H1 (cell line): ENCODE measurements around the gene MPZ. TPM values are rescaled to one million over a fixed set of nuclear protein-coding genes. Genes with fewer than 3 reads are reported as not detected.

Experiments used
- CTCF ChIA-PET: fragments of 300-600 bp; sonication (Branson Sonifier 250); formaldehyde crosslinking; loops from one replicate; lab custom pipeline; 2021; ENCODE audit not compliant: partially characterized antibody; lab: Charles Lee
- POLR2A ChIA-PET: fragments of 300-600 bp; sonication (Branson Sonifier 250); formaldehyde crosslinking; loops from one replicate; lab custom pipeline; 2021; ENCODE audit warnings: inconsistent platforms; ENCODE audit not compliant: partially characterized antibody; lab: Charles Lee
- DNase-seq, 2 experiments: peaks; one replicate each; pipeline versions ENCODE4 v3.0.0 to v3.0.0-alpha.2; 2010 to 2022; ENCODE audit warnings: low spot score in 2 of 2, low read depth in 1 of 2, mixed read lengths in 1 of 2
- FAIRE-seq: peaks from 2 replicates; lab custom pipeline; 2011; peaks lifted over from hg19 to GRCh38; lab: Jason Lieb, UNC
- H2AFZ ChIP-seq: 2 replicates; pipeline ENCODE4 v1.8.1; 2012; ENCODE audit warnings: low read length, inconsistent platforms
- H2AK5ac ChIP-seq: 2 replicates; pipeline ENCODE4 v1.6.1; 2013; ENCODE audit warnings: low read depth, low read length
- H2BK120ac ChIP-seq: replicated peaks from 2 replicates; pipeline ENCODE3; 2013; ENCODE audit warnings: low read depth, low read length, inconsistent platforms
- H2BK12ac ChIP-seq: 2 replicates; pipeline ENCODE4 v1.6.1; 2013; ENCODE audit warnings: low read depth, low read length
- H2BK15ac ChIP-seq: 2 replicates; pipeline ENCODE4 v1.6.1; 2013; ENCODE audit warnings: low read length
- H2BK20ac ChIP-seq: 2 replicates; pipeline ENCODE4 v1.6.1; 2013; ENCODE audit warnings: low read length
- H2BK5ac ChIP-seq: 2 replicates; pipeline ENCODE4 v1.6.1; 2013; ENCODE audit warnings: low read depth, low read length
- H3K14ac ChIP-seq: 2 replicates; pipeline ENCODE4 v1.6.1; 2013; ENCODE audit warnings: inconsistent platforms; ENCODE audit not compliant: insufficient read length
- H3K18ac ChIP-seq: 2 replicates; pipeline ENCODE4 v1.6.1; 2013; ENCODE audit warnings: low read length; ENCODE audit errors: extremely low read depth
- H3K23ac ChIP-seq: 2 replicates; pipeline ENCODE4 v1.6.1; 2013; ENCODE audit warnings: inconsistent platforms; ENCODE audit not compliant: insufficient read length
- H3K23me2 ChIP-seq: 2 replicates; pipeline ENCODE4 v1.6.1; 2013; ENCODE audit warnings: low read depth, low read length
- H3K27ac ChIP-seq: 2 replicates; pipeline ENCODE4 v1.6.1; 2011; ENCODE audit warnings: low read depth, low read length, inconsistent platforms
- H3K27me3 ChIP-seq, 4 experiments: replicated peaks in 1 of 4; 1 replicate in 1 of 4; 2 replicates in 3 of 4; pipeline versions ENCODE4 v1.6.1 to v1.8.1; 2011 to 2013; ENCODE audit warnings: low read length in 3 of 4, mild to moderate bottlenecking in 3 of 4, inconsistent platforms in 2 of 4, mixed read lengths in 2 of 4, moderate library complexity in 1 of 4; ENCODE audit not compliant: control insufficient read depth in 3 of 4, insufficient read depth in 3 of 4; ENCODE audit errors: extremely low read depth in 1 of 4
- H3K36me3 ChIP-seq, 4 experiments: 2 replicates each; pipeline versions ENCODE4 v1.6.1 to v1.8.1; 2011 to 2013; ENCODE audit warnings: mild to moderate bottlenecking in 4 of 4, low read length in 3 of 4, moderate library complexity in 2 of 4, control low read depth in 1 of 4, inconsistent platforms in 1 of 4; ENCODE audit not compliant: insufficient read depth in 4 of 4, control insufficient read depth in 2 of 4
- H3K4ac ChIP-seq: replicated peaks from 2 replicates; pipeline ENCODE3; 2013; ENCODE audit warnings: low read length, low read depth, mixed read lengths, inconsistent platforms; ENCODE audit not compliant: insufficient read length
- H3K4me1 ChIP-seq, 4 experiments: replicated peaks in 1 of 4; 1 replicate in 1 of 4; 2 replicates in 3 of 4; pipeline versions ENCODE4 v1.6.1 to v1.8.1; 2011 to 2013; ENCODE audit warnings: low read length in 3 of 4, inconsistent platforms in 2 of 4, mixed read lengths in 1 of 4; ENCODE audit not compliant: insufficient read depth in 4 of 4, control insufficient read depth in 3 of 4
- H3K4me2 ChIP-seq, 2 experiments: 2 replicates each; pipeline versions ENCODE4 v1.6.1 to v1.8.1; 2011 to 2013; ENCODE audit warnings: low read depth in 2 of 2, low read length in 2 of 2, control low read depth in 1 of 2, inconsistent platforms in 1 of 2, mild to moderate bottlenecking in 1 of 2; ENCODE audit not compliant: insufficient read depth in 1 of 2
- H3K4me3 ChIP-seq, 4 experiments: fragments of 200-600, 300-600 bp in 1 of 4; sonication (generic), shearing (Covaris generic), sonication (Bioruptor Twin) in 1 of 4; 2 replicates each; pipeline versions ENCODE4 v1.5.1 to v1.8.1; 2011 to 2016; ENCODE audit warnings: low read length in 4 of 4, low read depth in 3 of 4, control low read depth in 2 of 4, inconsistent platforms in 2 of 4, mild to moderate bottlenecking in 2 of 4, mixed read lengths in 1 of 4, moderate library complexity in 1 of 4; ENCODE audit not compliant: insufficient read depth in 2 of 4; ENCODE audit errors: extremely low read depth in 1 of 4
- H3K56ac ChIP-seq: replicated peaks from 2 replicates; pipeline ENCODE3; 2013; ENCODE audit warnings: low read depth, mild to moderate bottlenecking, mixed read lengths, low read length, inconsistent platforms; ENCODE audit not compliant: insufficient read length
- H3K79me1 ChIP-seq: 2 replicates; pipeline ENCODE4 v1.6.1; 2013; ENCODE audit warnings: low read depth, low read length, control low read depth
- H3K79me2 ChIP-seq, 2 experiments: 2 replicates each; pipeline versions ENCODE4 v1.6.1 to v1.8.1; 2012 to 2013; ENCODE audit warnings: low read length in 2 of 2, mild to moderate bottlenecking in 2 of 2, inconsistent platforms in 1 of 2; ENCODE audit not compliant: insufficient read depth in 2 of 2, control insufficient read depth in 1 of 2
- H3K9ac ChIP-seq, 4 experiments: replicated peaks in 1 of 4; 1 replicate in 1 of 4; 2 replicates in 3 of 4; pipeline versions ENCODE4 v1.6.1 to v1.8.1; 2011 to 2013; ENCODE audit warnings: low read depth in 3 of 4, low read length in 3 of 4, control low read depth in 2 of 4, mild to moderate bottlenecking in 2 of 4, moderate library complexity in 2 of 4, inconsistent platforms in 1 of 4; ENCODE audit errors: extremely low read depth in 1 of 4
- H3K9me3 ChIP-seq, 2 experiments: 2 replicates each; pipeline versions ENCODE4 v1.6.1 to v1.8.1; 2012 to 2013; ENCODE audit warnings: mild to moderate bottlenecking in 2 of 2, moderate library complexity in 2 of 2, control low read depth in 1 of 2, inconsistent platforms in 1 of 2, low read depth in 1 of 2, low read length in 1 of 2, mixed read lengths in 1 of 2; ENCODE audit not compliant: insufficient read depth in 2 of 2
- H4K20me1 ChIP-seq, 2 experiments: replicated peaks in 1 of 2; 2 replicates each; pipeline versions ENCODE3 to v1.8.1; 2011 to 2013; ENCODE audit warnings: inconsistent platforms in 2 of 2, low read length in 2 of 2, mild to moderate bottlenecking in 1 of 2; ENCODE audit not compliant: insufficient read depth in 2 of 2, control insufficient read depth in 1 of 2
- H4K5ac ChIP-seq: 2 replicates; pipeline ENCODE4 v1.6.1; 2013; ENCODE audit warnings: low read length, low read depth, mixed read lengths, inconsistent platforms; ENCODE audit not compliant: insufficient read length
- H4K8ac ChIP-seq: 2 replicates; pipeline ENCODE4 v1.8.0; 2013; ENCODE audit warnings: mild to moderate bottlenecking, moderate library complexity, low read length, inconsistent platforms; ENCODE audit not compliant: insufficient read depth; ENCODE audit errors: extremely low read depth
- H4K91ac ChIP-seq: replicated peaks from 2 replicates; pipeline ENCODE3; 2013; ENCODE audit warnings: low read length, mixed read lengths, inconsistent platforms; ENCODE audit not compliant: insufficient read length
- NANOG ChIP-seq: IDR thresholded peaks from 2 replicates; pipeline ENCODE4 v1.6.1; 2011; ENCODE audit warnings: low read length, low read depth, mild to moderate bottlenecking, inconsistent platforms; ENCODE audit not compliant: insufficient read depth, poor library complexity, severe bottlenecking
- TEAD4 ChIP-seq: IDR thresholded peaks from 2 replicates; pipeline ENCODE4 v1.6.1; 2012; ENCODE audit warnings: low read depth, low read length, inconsistent platforms, mixed read lengths
- WGBS, 2 experiments: shearing (Covaris generic) in 1 of 2; methylation state at CpG; one replicate each; pipeline versions ENCODE4 v1.1.6 to v1.1.7; 2013 to 2015; ENCODE audit warnings: low lambda C conversion rate in 2 of 2, mixed read lengths in 2 of 2, inconsistent platforms in 1 of 2, low coverage in 1 of 2, missing lambda C conversion rate in 1 of 2; ENCODE audit not compliant: insufficient replicate concordance in 2 of 2, insufficient coverage in 1 of 2, insufficient read length in 1 of 2; ENCODE audit errors: extremely low coverage in 1 of 2, missing lambda C conversion rate in 1 of 2; 5-methylcytosine and 5-hydroxymethylcytosine counted together
- polyA plus RNA-seq, 7 experiments: library from polyadenylated mRNA; depleted of rRNA in 3 of 7; stranded (reverse) in 5 of 7; unstranded in 2 of 7; fragments of >200 nt in 5 of 7; fragments of 200-250 nt in 2 of 7; gene quantifications; 1 replicate in 5 of 7; 2 replicates in 1 of 7; 4 replicates in 1 of 7; pipeline versions ENCODE4 v1.2.1 to v1.2.3, GENCODE V29; 2011 to 2013; ENCODE audit warnings: missing spikeins in 2 of 7, mixed read lengths in 2 of 7
- total RNA-seq: library from RNA; stranded (reverse); fragmentation: NEBNext Ultra II Directional; extraction: Animal tissue kit (Norgen Biotek cat#: 25700); gene quantifications from 2 replicates; pipeline ENCODE4 v1.2.1, GENCODE V29; 2021

Gene MPZ
- total and polyA plus RNA-seq, 2 of the 8 experiments (the other 6 are each of a cell fraction or from before 2014, with no cell fraction given) = 4.1 to 5.1 TPM

- H3K56ac ChIP-seq = no peak overlapping the region
- no peak overlapping the region for H3K9ac ChIP-seq
- H3K79me2 ChIP-seq = no peaks in the 10 kb centered on the region
- H2BK5ac ChIP-seq = no peak overlapping the region
- H3K79me1 ChIP-seq = no peaks in the 10 kb centered on the region
- no peak for DNase-seq
- peaks cover 3 to 11% (median 6%) of the 10 kb centered on the region in 4 experiments; a peak in 4 of 7 replicates for H3K4me1 ChIP-seq
- H4K5ac ChIP-seq = no peak overlapping the region
- H4K91ac ChIP-seq = no peak overlapping the region
- no peak overlapping the region for H2AFZ ChIP-seq
- no peaks in the 10 kb centered on the region for H3K23me2 ChIP-seq
- no peak overlapping the region for H3K27ac ChIP-seq
- H2BK15ac ChIP-seq = no peak overlapping the region
- WGBS, 2 experiments = 84% methylated on average over 5 of the region's 5 CpGs; no CpG with 5 or more reads in 1 of the 2 experiments
- no peaks in the 10 kb centered on the region for H3K9me3 ChIP-seq
- no peak overlapping the region for H2AK5ac ChIP-seq
- no peak overlapping the region for H4K8ac ChIP-seq
- H3K4ac ChIP-seq = no peak overlapping the region
- H3K36me3 ChIP-seq = no peaks in the 10 kb centered on the region
- H3K14ac ChIP-seq = no peak overlapping the region
- no peak overlapping the region for H3K4me2 ChIP-seq
- POLR2A ChIA-PET = no interaction called here
- no peak overlapping the region for H3K23ac ChIP-seq
- no peak overlapping the region for H3K4me3 ChIP-seq
- peaks cover 0 to 5% (median 4%) of the 10 kb centered on the region in 4 experiments; a peak in 5 of 7 replicates for H3K27me3 ChIP-seq
- no peak overlapping the region for H2BK12ac ChIP-seq
- no peak overlapping the region for H2BK20ac ChIP-seq
- no peak overlapping the region for H3K18ac ChIP-seq
- TF ChIP-seq TEAD4 = 0 out of 2 replicates have a peak, but pooled peaks have one; percentile 8
- no peak for TF ChIP-seq NANOG
- CTCF ChIA-PET = interaction anchor here (1.2 to 3.2 kb wide), 5 partner anchors 9 to 42 kb away, joined by 3 to 18 read pairs (median 7); no protein-coding TSS in a partner anchor
- no peak for FAIRE-seq
- no peaks in the 10 kb centered on the region for H4K20me1 ChIP-seq
- no peak overlapping the region for H2BK120ac ChIP-seq
Measured at GRCh38 chr1:161265305-161265704, 44.5 kb downstream of the MPZ start.
